ENCODE results near the gene C17orf67.

Gene C17orf67

DNA sequence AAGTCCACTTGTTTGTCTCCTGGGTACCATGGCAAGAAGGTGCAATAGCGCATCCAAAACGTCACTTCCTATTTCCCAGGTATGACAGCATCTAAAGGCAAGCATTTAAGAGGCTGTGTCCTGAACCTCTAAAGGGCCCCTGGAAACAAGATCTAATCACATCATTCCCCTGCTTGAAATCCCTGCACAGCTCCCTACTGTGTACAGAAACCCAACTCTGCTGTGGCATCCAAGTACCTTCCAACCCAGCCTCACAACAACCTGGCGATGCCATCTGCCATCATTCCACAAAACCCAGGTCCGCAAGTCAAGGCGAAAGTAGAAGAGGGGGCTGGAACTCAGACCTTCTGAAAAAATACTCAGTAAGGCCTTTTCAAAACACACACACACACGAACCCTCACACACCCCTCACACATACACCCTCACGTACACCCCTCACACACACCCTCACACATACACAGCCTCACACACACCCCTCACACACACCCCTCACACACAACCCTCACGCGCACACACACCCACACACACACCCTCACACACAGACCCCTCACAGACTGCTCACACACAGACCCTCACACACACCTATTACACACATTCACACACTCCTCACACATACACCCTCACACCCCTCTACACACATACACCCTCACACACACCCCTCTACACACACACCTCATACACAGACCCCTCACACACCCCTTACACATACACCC lies 24.5 kb downstream of the C17orf67 start:
- DNase-seq (ENCODE audit: low read depth in 2 of 3, low spot score in 2 of 3) = no peak

DNA sequence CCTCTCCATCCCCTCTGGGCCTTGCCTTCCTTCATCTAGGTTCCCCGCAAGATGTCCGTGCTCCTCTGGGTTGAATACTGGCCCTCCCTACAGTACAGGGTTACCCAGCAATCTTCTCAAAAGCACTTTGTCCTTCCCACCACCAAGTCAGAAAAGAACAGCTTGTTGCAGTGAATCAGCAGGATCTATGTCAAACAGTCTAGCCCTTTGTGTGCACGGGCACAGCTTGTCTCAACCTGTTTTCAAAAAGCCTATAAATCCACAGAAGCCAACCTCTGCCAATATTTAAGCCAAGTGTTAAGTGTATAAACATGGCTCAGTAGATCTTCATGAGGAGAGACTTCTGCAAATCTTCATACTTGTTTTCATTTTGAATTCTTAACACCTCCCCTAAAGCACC lies 25.2 kb downstream of the C17orf67 start:
- DNase-seq (ENCODE audit: low read depth in 2 of 3, low spot score in 2 of 3) = no peak

DNA sequence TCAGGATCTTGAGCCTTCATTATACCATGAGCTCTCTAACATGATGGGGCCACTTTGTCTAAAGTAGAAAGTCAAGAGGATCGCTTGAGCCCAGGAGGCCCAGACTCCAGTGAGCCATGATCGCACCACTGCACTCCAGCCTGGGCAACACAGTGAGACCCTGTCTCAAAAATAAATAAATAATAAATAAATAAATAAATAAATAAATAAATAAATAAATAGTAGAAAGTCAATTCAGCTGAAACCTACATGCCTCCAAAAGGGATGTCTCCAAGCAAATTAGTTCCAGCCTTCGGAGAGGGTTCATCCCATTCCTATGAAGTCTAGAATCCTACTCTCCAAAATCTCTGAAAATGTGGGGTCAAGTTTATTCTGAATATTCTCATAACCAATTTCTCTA lies 26.0 kb downstream of the C17orf67 start:
- DNase-seq (ENCODE audit: low read depth in 2 of 3, low spot score in 2 of 3) = no peak

DNA sequence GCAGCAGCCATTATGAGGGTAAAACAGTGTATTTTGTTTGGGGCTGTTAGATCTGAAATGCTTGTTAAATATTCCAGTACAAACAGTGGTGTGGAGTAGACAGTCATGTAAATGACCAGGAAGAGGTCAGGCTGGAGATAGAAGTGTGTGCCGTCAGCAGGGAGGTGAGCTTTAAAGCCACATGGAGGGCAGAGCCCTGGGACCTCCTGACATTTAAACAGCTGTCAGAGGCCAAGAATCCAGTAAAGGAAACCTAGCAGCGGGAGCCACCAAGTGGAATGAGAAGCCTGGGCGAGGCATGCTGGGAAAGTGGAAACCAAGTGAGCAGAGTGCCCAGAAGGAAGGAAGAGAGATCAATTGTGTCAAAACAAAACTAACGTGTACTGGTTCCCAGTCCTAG lies 26.8 kb downstream of the C17orf67 start:
- no peak for DNase-seq (ENCODE audit: low read depth in 2 of 3, low spot score in 2 of 3)

DNA sequence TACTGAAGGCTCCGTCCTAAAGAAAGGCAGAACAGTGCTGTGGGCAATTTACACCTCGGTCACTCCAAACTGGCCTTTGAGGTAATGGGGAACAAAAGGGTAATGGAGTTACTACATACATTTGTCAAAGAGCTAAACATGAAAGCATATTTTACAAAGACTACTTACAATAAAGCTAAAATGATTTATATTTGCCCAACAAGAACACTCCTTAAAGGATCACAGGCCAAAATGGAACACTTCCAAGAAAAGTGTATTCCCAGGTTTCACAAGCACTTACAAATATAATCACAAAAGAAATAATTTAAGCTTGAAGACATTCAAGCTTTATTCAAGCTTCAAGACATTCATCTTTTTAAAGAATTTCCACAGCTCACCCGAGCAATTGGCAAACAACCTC lies 29.3 kb downstream of the C17orf67 start:
- no peak for DNase-seq (ENCODE audit: low read depth in 2 of 3, low spot score in 2 of 3)

DNA sequence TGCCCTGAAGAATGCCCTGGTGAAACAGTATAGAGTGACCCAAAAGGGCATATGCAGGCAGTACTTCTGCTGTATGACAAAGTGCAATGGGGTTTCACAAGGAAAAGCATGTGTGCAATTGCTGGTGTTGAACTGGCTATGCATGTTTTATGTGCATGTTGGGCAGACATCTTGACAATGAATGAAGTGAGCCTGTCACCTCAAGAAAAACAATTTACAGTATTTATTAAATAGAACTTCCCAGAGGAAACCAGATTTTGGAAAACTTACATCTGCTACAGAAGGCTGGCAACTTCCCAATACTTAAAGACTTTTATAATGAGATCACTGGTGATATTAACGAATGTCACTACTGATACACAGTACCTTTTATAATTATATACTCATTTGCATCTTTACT lies 30.6 kb downstream of the C17orf67 start:
- DNase-seq (ENCODE audit: low read depth in 2 of 3, low spot score in 2 of 3) = no peak

DNA sequence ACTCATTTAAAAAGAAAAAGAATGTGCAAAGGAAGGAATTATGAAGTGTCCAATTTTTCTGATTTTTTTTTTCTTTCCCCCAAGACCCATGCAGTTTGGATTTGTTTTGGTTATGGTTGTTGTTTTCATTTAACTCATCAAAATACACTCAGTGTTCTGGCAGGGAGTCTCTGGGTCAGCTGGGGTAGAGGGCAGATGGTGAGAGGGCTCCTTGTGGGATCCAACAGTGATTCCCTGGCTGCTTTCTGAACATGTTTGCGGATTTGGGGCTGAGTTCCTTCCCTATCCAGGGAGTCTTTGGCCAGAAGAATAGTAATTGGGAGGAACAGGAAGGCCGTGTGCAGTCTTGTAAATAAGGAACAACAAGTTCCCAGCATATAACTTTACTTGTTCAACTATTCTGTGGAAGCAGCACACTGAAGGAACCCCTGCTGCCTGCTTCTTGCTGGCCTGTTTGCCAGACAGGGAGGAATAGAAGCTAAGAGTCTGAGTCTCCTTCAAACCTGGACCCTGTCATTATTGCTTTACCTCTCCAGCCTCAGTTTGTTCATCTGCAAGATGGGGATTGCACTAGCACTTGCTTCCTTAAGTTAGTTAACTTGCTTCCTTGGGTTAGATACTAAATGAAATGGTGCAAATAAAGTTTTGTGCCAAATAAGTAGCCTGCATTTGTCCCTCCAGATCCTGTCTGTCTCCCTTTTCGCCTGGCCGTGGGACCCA lies 32.1 kb downstream of the C17orf67 start:
- DNase-seq (ENCODE audit: low read depth in 2 of 3, low spot score in 2 of 3) = no peak

DNA sequence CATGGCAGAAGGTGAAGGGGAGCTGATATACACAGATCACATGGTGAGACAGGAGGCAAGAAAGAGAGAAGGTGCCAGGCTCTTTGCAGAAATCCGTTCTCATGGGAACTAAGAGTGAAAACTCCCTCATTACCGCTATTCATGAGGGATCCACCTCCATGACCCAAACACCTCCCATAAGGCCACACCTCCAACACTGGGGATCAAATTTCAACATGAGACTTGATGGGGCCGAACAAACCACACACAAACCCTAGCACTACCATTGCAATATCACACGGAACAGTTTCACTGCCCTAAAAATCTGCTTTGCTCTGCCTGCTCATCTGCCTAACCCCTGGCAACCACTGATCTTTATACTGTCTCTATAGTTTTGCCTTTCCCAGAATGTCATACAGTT lies 34.8 kb downstream of the C17orf67 start:
- DNase-seq (ENCODE audit: low read depth in 2 of 3, low spot score in 2 of 3) = no peak

DNA sequence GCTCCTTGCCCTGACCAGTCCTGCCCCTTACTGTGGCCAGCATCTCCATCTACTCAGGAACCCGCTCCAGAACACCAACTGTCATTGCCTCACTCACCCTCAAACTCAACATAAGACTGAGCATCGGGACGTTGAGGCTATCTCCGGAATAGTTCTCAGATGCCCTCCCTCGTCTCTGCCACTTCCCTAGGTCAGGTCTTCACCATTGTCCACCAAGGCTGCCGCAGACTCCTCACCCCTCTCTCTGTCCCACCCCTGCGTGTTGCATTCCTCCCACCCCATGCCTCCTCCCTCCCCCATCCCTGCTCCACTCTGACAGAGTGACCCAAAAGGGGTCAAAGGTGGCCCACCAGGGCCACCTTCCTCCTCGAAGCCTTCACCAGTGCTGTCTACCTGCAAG lies 37.2 kb downstream of the C17orf67 start:
- no peak for DNase-seq (ENCODE audit: low read depth in 2 of 3, low spot score in 2 of 3)

DNA sequence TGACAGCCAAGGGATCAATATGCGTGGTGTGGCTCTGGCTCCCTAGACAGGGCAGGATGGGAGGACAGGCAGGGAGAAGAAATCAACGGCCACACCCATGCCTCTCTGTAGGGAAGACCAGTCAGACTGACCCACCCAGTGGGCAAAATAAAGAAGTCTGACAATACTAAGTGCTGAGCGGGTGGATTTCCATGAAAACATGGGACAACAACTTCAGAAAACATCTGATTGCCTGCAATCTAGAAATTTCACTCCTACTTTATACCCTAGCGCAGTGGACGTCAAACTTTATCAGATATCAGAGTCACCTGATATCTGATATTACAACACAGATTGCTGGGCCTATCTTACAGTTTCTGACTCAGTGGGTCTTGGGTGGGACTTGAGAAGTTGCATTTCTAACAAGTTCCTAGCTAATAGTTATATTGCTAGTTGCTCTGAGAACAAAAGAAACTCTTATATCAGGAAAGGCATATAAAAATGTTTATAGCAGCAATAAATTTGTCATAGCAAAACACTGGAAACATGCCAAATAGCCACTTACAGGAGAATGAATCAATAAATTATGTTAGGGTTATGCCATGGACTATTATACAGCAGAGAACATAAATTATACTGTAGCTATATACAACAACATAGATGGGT lies 38.4 kb downstream of the C17orf67 start:
- DNase-seq (ENCODE audit: low read depth in 2 of 3, low spot score in 2 of 3) = no peak

DNA sequence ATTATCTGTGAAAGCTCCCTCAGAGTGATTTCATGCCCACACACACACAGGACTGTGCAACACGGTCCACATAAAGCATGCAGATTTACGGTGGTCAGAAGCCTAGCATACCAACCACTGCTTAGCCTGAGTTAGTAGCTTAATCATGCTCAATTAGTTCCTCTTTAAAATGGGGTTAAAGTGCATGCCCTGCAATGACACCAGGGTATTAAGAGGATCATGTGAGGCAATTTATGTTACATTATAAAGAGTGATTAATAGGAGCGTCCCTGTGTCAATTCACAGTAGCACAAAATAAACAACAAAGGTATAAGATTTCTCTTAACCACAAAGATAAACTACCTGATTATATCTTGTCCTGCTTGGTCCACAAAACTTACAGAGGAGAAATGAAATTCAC lies 39.8 kb downstream of the C17orf67 start:
- no peak for DNase-seq (ENCODE audit: low read depth in 2 of 3, low spot score in 2 of 3)

DNA sequence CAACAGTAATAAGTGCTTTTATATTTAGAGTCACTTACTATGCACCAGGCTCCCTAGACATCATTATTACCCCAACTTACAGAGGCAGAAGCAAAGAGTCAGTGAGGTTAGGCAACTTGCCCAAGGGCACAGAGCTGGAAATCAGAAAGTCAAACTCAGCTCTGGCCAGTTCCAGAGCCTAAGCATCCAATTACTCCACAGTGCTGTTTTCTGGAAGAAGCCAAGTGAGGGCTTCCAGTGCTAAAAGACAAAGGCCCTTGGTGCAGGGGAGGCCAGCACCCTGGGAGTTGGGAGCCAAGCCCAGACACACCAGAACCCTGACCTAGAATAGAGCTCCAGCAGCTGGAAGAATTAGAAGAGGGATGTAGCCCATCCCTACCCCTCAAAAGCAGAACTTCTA lies 40.2 kb downstream of the C17orf67 start:
- DNase-seq (ENCODE audit: low read depth in 2 of 3, low spot score in 2 of 3) = no peak

DNA sequence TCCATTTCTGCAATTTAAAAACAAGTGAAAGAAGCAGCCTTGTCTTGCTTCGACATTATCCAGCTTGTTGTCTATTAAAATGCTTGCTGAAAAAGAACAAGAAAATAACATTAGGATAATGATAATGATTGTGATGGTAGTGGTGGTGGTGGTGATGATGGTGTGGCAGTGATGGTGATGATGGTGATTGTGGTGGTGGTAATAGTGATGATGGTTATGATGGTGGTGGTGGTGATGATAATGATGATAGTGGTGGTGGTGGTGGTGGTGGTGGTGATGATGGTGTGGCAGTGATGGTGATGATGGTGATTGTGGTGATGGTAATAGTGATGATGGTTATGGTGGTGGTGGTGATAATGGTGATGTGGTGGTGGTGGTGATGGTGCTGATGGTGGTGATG lies 41.5 kb downstream of the C17orf67 start:
- DNase-seq (ENCODE audit: low read depth in 2 of 3, low spot score in 2 of 3) = no peak

DNA sequence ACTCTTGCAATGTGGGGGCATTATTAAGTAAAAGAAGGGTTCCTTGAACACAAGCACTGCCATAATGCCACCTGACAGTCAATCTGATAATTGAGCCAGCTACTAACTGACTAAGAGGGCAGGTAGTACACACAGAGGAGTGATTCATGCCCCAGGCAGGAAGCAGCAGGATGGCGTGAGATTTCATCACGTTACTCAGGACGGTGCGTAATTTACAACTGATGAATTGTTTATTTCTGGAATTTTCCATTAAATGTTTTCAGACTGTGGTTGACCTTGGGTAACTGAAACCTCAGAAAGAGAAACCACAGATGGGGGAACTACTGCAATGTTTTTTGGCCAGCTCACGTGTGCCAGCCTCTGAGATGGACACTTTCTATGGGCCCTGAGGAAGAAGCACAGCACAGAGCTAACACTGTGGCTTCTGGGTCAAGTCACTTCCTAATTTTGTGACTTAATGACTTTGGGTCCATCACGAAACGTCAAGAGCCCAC lies 46.7 kb downstream of the C17orf67 start:
- peak in 2 of 3 experiments; percentile 18 to 19 for DNase-seq (ENCODE audit: low read depth in 2 of 3, low spot score in 2 of 3)

DNA sequence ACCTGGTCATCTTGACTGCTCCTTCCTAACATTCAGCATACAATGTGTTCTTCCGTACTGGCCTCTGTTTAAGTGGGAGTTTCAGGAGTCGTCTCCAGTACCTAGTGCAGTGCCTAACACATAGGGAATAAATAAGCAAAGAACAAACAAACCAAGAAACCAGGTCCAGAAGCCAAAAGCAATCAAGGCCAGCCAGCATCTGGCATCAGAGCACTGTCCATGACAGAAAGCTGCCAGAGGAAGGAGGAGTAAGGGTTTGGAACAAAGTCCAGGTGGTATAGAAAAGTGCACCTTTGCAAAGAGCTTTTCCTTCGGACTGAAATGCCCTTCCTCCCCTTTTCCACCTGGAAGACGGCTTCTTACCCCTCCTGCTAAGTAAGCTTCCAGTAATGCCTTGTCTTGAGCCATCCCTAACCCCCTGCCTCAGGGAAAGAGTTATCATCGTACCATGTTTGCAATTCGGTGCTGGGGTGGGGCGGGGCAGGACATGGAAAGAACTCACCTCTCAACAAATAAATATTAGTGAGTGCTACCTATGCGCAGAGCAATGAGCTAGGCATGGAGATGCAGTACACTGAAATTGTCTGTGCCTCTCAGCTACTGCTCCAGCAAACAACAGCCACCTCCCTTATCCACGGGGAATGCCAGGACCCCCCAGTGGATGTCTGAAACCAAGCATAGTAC lies 47.6 kb downstream of the C17orf67 start:
- DNase-seq (ENCODE audit: low read depth in 2 of 3, low spot score in 2 of 3) = no peak

DNA sequence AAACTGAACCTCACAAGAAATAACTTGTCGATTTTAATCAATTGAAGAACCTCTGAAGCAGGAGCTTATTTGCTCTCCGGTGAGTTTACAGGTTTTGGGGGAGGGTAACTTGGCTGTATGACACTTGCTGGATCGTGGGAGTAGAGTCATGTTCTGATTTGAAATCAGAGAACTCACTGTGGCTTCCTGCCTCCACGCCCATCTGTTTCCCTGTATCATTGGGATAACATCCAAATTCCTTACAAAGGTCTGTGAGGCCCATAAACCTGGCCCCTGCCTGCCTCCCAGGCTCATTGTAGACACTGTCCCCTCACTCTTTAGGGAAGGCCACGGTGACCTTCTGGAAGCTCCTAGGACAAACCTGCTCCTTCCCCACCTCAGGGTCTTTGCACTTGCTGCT lies 48.3 kb downstream of the C17orf67 start:
- DNase-seq (ENCODE audit: low read depth in 2 of 3, low spot score in 2 of 3) = no peak

DNA sequence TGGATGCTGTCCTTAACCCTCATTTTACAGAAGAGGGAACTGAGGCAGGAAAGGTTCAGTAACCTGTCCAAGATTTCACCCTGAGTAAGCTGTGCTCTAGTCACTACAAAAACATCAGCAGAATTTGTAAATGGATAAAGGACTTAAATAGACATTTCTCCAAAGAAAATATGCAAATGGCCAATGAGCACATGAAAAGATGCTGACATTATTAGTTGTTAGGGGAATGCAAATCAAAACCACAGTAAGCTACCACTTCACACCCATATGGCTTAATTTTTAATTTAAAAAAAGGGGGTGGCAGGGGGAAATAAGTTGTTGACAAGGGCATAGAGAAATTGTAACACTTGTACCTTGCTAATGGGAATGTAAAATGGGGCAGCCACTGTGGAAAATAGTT lies 51.4 kb downstream of the C17orf67 start:
- no peak for DNase-seq (ENCODE audit: low read depth in 2 of 3, low spot score in 2 of 3)

DNA sequence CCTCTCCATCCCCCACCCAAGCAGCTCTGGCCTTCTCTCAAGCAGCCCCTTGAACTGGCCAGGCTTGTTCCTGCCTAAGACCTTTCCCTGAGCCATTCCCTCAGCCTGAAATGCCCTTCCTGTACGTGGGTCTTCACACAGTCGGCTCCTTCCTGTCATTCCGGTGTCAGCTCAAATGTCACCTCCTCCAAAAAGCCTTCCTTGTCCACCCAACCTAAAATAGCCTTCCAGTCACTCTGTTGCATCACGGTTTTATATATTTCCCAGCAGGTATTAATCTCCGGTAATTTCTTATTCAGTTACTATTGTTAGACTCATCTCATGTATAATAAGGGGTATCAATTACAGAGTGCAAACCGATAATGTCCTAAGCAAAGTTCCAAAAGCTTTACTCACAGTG lies 51.8 kb downstream of the C17orf67 start:
- DNase-seq (ENCODE audit: low read depth in 2 of 3, low spot score in 2 of 3) = no peak

DNA sequence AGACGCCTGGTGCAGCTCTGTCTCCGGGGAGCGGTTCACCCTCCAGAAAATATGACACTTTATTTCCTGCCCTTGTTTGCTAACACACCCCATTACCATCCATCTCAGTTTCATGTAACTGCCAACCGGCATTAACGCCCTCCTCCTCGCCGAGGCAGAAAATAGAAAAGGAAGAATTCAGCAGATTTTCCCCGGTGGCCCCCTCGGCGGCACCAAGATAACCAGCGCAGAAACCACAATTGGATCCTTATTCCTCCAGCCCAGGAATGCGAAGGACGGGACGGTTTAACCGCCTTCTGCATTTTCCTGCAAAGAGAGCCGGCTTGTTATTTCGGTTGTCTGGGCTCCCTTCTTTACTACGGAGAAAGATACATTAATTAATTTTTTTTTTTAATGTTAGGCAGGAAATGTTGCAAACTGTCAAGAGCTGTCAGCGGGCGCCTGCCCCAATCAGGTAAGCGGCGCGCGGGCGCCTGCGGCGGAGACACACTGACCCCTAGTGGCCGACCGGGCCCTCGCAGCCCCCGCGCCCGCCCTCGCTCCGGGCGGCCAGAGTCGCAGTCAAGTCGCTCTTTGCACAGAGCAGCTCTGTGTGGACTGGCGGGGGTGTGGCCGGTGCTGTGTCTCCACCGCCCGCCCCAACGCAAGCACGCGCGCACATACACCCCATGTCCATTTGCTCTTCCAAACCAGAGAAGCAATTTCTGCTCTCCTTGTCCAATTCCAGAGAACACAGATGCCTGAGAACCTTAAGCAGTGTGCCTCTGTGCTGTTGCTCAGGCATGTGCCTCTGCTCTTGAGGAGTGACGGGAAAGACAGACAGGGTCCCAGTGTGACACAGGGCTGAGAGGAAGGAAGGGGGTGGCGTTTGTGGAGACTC lies 53.6 kb downstream of the C17orf67 start:
- DNase-seq (ENCODE audit: low read depth in 2 of 3, low spot score in 2 of 3) = peak; percentile 80 to 83 (median 81)

DNA sequence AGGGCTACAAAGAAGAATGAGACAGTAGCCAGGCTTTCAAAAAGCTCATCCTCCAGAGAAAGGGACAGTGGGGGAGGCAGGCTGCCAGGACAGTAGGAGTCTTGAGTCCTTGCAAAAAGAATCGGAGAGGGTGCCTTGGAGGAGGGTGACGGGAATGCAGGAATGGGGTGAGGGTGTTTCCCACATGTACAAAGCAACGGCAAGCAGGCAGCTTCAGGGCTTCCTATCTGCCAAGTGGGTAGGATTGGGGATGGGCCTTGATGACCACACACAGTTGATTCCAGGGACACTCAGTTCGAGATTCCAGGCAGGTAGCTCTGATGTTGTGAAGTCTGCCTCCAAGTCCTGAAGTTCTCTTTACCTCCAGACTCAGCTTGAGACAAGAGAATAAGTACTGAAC lies 54.4 kb downstream of the C17orf67 start:
- no peak for DNase-seq (ENCODE audit: low read depth in 2 of 3, low spot score in 2 of 3)

DNA sequence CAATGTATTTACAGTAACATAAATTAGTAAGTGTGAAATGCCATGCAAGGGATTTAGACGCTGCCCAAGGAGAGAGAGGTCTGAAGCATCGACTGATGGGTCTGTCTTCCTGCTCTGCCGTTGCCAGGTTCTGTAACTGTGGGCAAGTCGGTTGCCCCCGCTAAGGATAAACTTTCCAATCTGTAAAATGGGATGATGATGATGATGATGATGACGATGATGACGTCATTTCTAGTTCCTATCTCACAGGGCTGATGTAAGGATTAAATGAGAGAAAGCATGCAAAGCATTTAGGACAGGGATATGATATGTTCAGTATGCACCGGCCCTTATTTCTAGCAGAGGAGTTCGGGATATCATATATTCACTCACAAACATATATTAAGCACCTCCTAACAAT lies 54.8 kb downstream of the C17orf67 start:
- DNase-seq (ENCODE audit: low read depth in 2 of 3, low spot score in 2 of 3) = no peak

All from activated CD8-positive, alpha-beta memory T cell treated with anti-CD3 and anti-CD28 coated beads for 48 hours (primary cell).